Keratinocyte (primary cell): Measurements from ENCODE around the gene RHOT1. TPM values are rescaled to one million over a fixed set of nuclear protein-coding genes. Genes with fewer than 3 reads are reported as not detected.
"Not testable (repeated sequence)": the region's sequence is repeated elsewhere in the genome, so short reads cannot be mapped to it uniquely, and the experiment has no call there.

Experiments used
- DNase-seq: peaks from one replicate; pipeline ENCODE4 v3.0.0-alpha.2; 2011; ENCODE audit warnings: low read depth, missing footprints, low spot score
- FAIRE-seq: peaks from 2 replicates; lab custom pipeline; 2011; peaks lifted over from hg19 to GRCh38; lab: Jason Lieb, UNC
- H2AFZ ChIP-seq: 2 replicates; pipeline ENCODE4 v1.6.0; 2012; ENCODE audit warnings: low read length, control low read depth, inconsistent platforms; ENCODE audit not compliant: control insufficient read depth
- H3K27ac ChIP-seq: 2 replicates; pipeline ENCODE4 v1.5.1; 2011; ENCODE audit warnings: low read length; ENCODE audit not compliant: control insufficient read depth, insufficient read depth
- H3K27me3 ChIP-seq: 3 replicates; pipeline ENCODE4 v1.6.0; 2011; ENCODE audit warnings: low read length; ENCODE audit not compliant: control insufficient read depth, insufficient read depth; ENCODE audit errors: extremely low read depth
- H3K36me3 ChIP-seq, 2 experiments: 2 replicates in 1 of 2; 3 replicates in 1 of 2; pipeline ENCODE4 v1.5.1; 2011; ENCODE audit warnings: low read length in 2 of 2, mild to moderate bottlenecking in 1 of 2; ENCODE audit not compliant: control insufficient read depth in 2 of 2, insufficient read depth in 2 of 2; ENCODE audit errors: extremely low read depth in 1 of 2
- H3K4me1 ChIP-seq: 3 replicates; pipeline ENCODE4 v1.5.1; 2011; ENCODE audit warnings: low read length; ENCODE audit not compliant: control insufficient read depth, insufficient read depth; ENCODE audit errors: extremely low read depth
- H3K4me2 ChIP-seq: 3 replicates; pipeline ENCODE4 v1.6.0; 2011; ENCODE audit warnings: low read depth, low read length; ENCODE audit not compliant: control insufficient read depth, insufficient read depth; ENCODE audit errors: extremely low read depth
- H3K4me3 ChIP-seq, 3 experiments: fragments of 200-600 bp in 1 of 3; sonication (generic) in 1 of 3; 2 replicates in 2 of 3; 3 replicates in 1 of 3; pipeline ENCODE4 v1.5.1; 2011 to 2016; ENCODE audit warnings: low read length in 3 of 3, mild to moderate bottlenecking in 3 of 3, control low read depth in 2 of 3, inconsistent platforms in 1 of 3, low read depth in 1 of 3, mixed read lengths in 1 of 3, mixed run types in 1 of 3, moderate library complexity in 1 of 3; ENCODE audit not compliant: control insufficient read depth in 2 of 3, insufficient read depth in 2 of 3; ENCODE audit errors: extremely low read depth in 1 of 3
- H3K79me2 ChIP-seq: 2 replicates; pipeline ENCODE4 v1.6.0; 2012; ENCODE audit warnings: low read length; ENCODE audit not compliant: control insufficient read depth, insufficient read depth
- H3K9ac ChIP-seq: 3 replicates; pipeline ENCODE4 v1.6.0; 2011; ENCODE audit warnings: low read length; ENCODE audit not compliant: control insufficient read depth, insufficient read depth; ENCODE audit errors: extremely low read depth
- H3K9me1 ChIP-seq: 3 replicates; pipeline ENCODE4 v1.6.0; 2011; ENCODE audit warnings: low read length; ENCODE audit not compliant: control insufficient read depth, insufficient read depth; ENCODE audit errors: extremely low read depth
- H3K9me3 ChIP-seq: 2 replicates; pipeline ENCODE4 v1.5.1; 2012; ENCODE audit warnings: low read depth, low read length; ENCODE audit not compliant: control insufficient read depth
- H4K20me1 ChIP-seq: 3 replicates; pipeline ENCODE4 v1.6.0; 2011; ENCODE audit warnings: low read length; ENCODE audit not compliant: control insufficient read depth, insufficient read depth; ENCODE audit errors: extremely low read depth
- CTCF ChIP-seq, 3 experiments: IDR thresholded peaks in 1 of 3; conservative IDR thresholded peaks in 1 of 3; optimal IDR thresholded peaks in 1 of 3; 2 replicates in 2 of 3; 3 replicates in 1 of 3; pipeline versions ENCODE3 to v1.5.1; 2011; ENCODE audit warnings: low read length in 3 of 3, mild to moderate bottlenecking in 3 of 3, moderate library complexity in 2 of 3, control low read depth in 1 of 3, inconsistent platforms in 1 of 3; ENCODE audit not compliant: insufficient read depth in 2 of 3; ENCODE audit errors: extremely low read depth in 1 of 3
- EZH2 ChIP-seq: IDR thresholded peaks from one replicate; pipeline ENCODE4 v1.6.1; 2012; ENCODE audit warnings: inconsistent platforms, mild to moderate bottlenecking, low read length, moderate library complexity
- dilution Hi-C: fragments of 300-500 bp; cut with MboI; formaldehyde crosslinking; loops from one replicate; pipeline ENCODE4 v1.7.0; 2020; ENCODE audit warnings: low sequenced_read_pairs; ENCODE audit not compliant: extremely low pct_ligation_motif_present
- polyA plus RNA-seq, 5 experiments: library from polyadenylated mRNA; depleted of rRNA in 3 of 5; stranded (reverse) in 3 of 5; stranded (forward) in 1 of 5; unstranded in 1 of 5; fragments of >200 nt; gene quantifications; 1 replicate in 1 of 5; 2 replicates in 3 of 5; 3 replicates in 1 of 5; pipeline versions ENCODE4 v1.2.1 to v1.2.3, GENCODE V29; 2011 to 2012; ENCODE audit warnings: missing spikeins in 2 of 5, low read depth in 1 of 5, low replicate concordance in 1 of 5

RHOT1 gene
- polyA plus RNA-seq, 1 donor (not counting 4 experiments of a cell fraction or from before 2014, with no cell fraction given): 50.4 TPM

- H3K9me3 ChIP-seq: no peaks in the 10 kb centered on the region
- no peak overlapping the region for H3K27ac ChIP-seq
- FAIRE-seq: no peak
- H3K9ac ChIP-seq: no peak overlapping the region
- H3K36me3 ChIP-seq: peaks cover 1 to 3% of the 10 kb centered on the region in 2 experiments
- H3K27me3 ChIP-seq: no peaks in the 10 kb centered on the region
- no peaks in the 10 kb centered on the region for H3K9me1 ChIP-seq
- TF ChIP-seq EZH2 (no peak), CTCF (optimal IDR thresholded peaks at IDR 0.05 in 1 of 3, IDR thresholded peaks at IDR 0.05 in 1 of 3, conservative IDR thresholded peaks at IDR 0.05 in 1 of 3; ENCODE audit: extremely low read depth in 1 of 3, insufficient read depth in 2 of 3, low read length in 3 of 3) (no peak)
- H3K4me3 ChIP-seq: no peak overlapping the region
- H3K4me1 ChIP-seq: no peaks in the 10 kb centered on the region
- no peaks in the 10 kb centered on the region for H3K79me2 ChIP-seq
- DNase-seq: no peak
- H4K20me1 ChIP-seq: no peaks in the 10 kb centered on the region
- dilution Hi-C loops: no loop called here
- H2AFZ ChIP-seq: no peak overlapping the region
- H3K4me2 ChIP-seq: no peak overlapping the region
These were observed 32.6 kb downstream of the RHOT1 start for GRCh38 chr17:32174889-32175288.

- H2AFZ ChIP-seq, H3K9me1 ChIP-seq, H3K27me3 ChIP-seq, DNase-seq, H3K4me3 ChIP-seq, H3K9me3 ChIP-seq, dilution Hi-C loops, H3K4me1 ChIP-seq, H3K36me3 ChIP-seq, H3K9ac ChIP-seq, H4K20me1 ChIP-seq, H3K27ac ChIP-seq, FAIRE-seq, H3K79me2 ChIP-seq, H3K4me2 ChIP-seq: not testable (repeated sequence)
These were observed 36.4 kb downstream of the RHOT1 start for GRCh38 chr17:32178679-32179078.

- H3K4me3 ChIP-seq, H3K9me1 ChIP-seq, H3K27ac ChIP-seq, DNase-seq, H3K4me2 ChIP-seq, H3K36me3 ChIP-seq, H3K27me3 ChIP-seq, H2AFZ ChIP-seq, H3K9me3 ChIP-seq, H3K9ac ChIP-seq, H3K4me1 ChIP-seq, H4K20me1 ChIP-seq, H3K79me2 ChIP-seq, dilution Hi-C loops, FAIRE-seq: not testable (repeated sequence)
These were observed 36.8 kb downstream of the RHOT1 start for GRCh38 chr17:32179103-32179502.

- H4K20me1 ChIP-seq, DNase-seq, H3K36me3 ChIP-seq, H2AFZ ChIP-seq, H3K4me1 ChIP-seq, H3K27ac ChIP-seq, FAIRE-seq, H3K27me3 ChIP-seq, H3K9me1 ChIP-seq, H3K4me2 ChIP-seq, H3K79me2 ChIP-seq, H3K9ac ChIP-seq, H3K9me3 ChIP-seq, dilution Hi-C loops, H3K4me3 ChIP-seq: not testable (repeated sequence)
These were observed 37.2 kb downstream of the RHOT1 start for GRCh38 chr17:32179526-32179925.
